ENCODE results near the gene TMEM151B. TPM values are rescaled to one million over a fixed set of nuclear protein-coding genes. Genes with fewer than 3 reads are reported as not detected.

The TMEM151B gene
- polyA plus RNA-seq, 2 of the 4 experiments (the other 2 are of a cell fraction), result 0.01 TPM; not detected in 1

GRCh38 chr6:44237021-44237812, 33.0 kb upstream of the TMEM151B start:
- WGBS (ENCODE audit: missing lambda C conversion rate), result 10% methylated on average over 13 of the region's 22 CpGs
- FAIRE-seq (no peak), DNase-seq (ENCODE audit: low read depth in 1 of 2, low spot score in 1 of 2) (peak; percentile 88 to 96), ATAC-seq (peak; percentile 92 to 94)
- Histone ChIP-seq H3K4me3 (peak overlapping the region; percentile 62), H3K4me1 (peaks cover 39% of the 10 kb centered on the region), H3K27ac (peak overlapping the region; percentile 94 to 96), H3K9me3 (no peaks in the 10 kb centered on the region), H3K4me2 (peak overlapping the region; percentile 92)
- POLR2A ChIA-PET, result interaction anchor here (1.1 to 1.3 kb wide), 2 partner anchors 9 to 13 kb away, joined by 4 to 27 read pairs; partner anchors contain the start of gene HSP90AB1
- CTCF ChIA-PET, result interaction anchor here (0.7 to 8.4 kb wide), 23 partner anchors 10 to 467 kb away, joined by 3 to 111 read pairs (median 3); partner anchors contain the start of genes HSP90AB1, MYMX, SLC29A1 and VEGFA
- TF ChIP-seq HOXB5 (CRISPR knock-in tag; IDR thresholded peaks at IDR 0.05) (no peak), NFE2L2 (conservative IDR thresholded peaks at IDR 0.05; ENCODE audit: low read length) (no peak), MAFK (IDR thresholded peaks at IDR 0.05; ENCODE audit: partially characterized antibody) (peak; percentile 56), FOSL2 (IDR thresholded peaks at IDR 0.05) (peak; percentile 33; the same call in 1 of the 2 replicates), FOSL2 (CRISPR knock-in tag; IDR thresholded peaks at IDR 0.05) (peak; percentile 90), JUNB (IDR thresholded peaks at IDR 0.05) (peak; percentile 42; the same call in 1 of the 2 replicates), POLR2A (IDR thresholded peaks at IDR 0.05; ENCODE audit: low read length) (peak; percentile 47; the same call in 1 of the 2 replicates), HEYL (CRISPR knock-in tag; IDR thresholded peaks at IDR 0.05) (no peak), HOXB13 (CRISPR knock-in tag; IDR thresholded peaks at IDR 0.05; ENCODE audit: low read depth) (no peak), PBX3 (IDR thresholded peaks at IDR 0.05) (peak; percentile 67), ELK1 (IDR thresholded peaks at IDR 0.05; ENCODE audit: low read depth, low read length) (no peak), RAD21 (conservative IDR thresholded peaks at IDR 0.05 in 1 of 2, IDR thresholded peaks at IDR 0.05 in 1 of 2) (no peak)
- TF ChIP-seq, protein P1, sequence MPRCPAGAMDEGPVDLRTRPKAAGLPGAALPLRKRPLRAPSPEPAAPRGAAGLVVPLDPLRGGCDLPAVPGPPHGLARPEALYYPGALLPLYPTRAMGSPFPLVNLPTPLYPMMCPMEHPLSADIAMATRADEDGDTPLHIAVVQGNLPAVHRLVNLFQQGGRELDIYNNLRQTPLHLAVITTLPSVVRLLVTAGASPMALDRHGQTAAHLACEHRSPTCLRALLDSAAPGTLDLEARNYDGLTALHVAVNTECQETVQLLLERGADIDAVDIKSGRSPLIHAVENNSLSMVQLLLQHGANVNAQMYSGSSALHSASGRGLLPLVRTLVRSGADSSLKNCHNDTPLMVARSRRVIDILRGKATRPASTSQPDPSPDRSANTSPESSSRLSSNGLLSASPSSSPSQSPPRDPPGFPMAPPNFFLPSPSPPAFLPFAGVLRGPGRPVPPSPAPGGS (IDR thresholded peaks at IDR 0.05), result 0 out of 3 replicates have a peak, but pooled peaks have one; percentile 12
- TF ChIP-seq, protein P2, sequence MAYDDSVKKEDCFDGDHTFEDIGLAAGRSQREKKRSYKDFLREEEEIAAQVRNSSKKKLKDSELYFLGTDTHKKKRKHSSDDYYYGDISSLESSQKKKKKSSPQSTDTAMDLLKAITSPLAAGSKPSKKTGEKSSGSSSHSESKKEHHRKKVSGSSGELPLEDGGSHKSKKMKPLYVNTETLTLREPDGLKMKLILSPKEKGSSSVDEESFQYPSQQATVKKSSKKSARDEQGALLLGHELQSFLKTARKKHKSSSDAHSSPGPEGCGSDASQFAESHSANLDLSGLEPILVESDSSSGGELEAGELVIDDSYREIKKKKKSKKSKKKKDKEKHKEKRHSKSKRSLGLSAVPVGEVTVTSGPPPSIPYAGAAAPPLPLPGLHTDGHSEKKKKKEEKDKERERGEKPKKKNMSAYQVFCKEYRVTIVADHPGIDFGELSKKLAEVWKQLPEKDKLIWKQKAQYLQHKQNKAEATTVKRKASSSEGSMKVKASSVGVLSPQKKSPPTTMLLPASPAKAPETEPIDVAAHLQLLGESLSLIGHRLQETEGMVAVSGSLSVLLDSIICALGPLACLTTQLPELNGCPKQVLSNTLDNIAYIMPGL (CRISPR knock-in tag; IDR thresholded peaks at IDR 0.05; ENCODE audit: borderline replicate concordance), result no peak

- FAIRE-seq (no peak), DNase-seq (ENCODE audit: low read depth in 1 of 2, low spot score in 1 of 2) (peak; percentile 64 to 69), ATAC-seq (peak; percentile 80 to 87)
- ChIA-PET POLR2A (interaction anchor here (1.3 kb wide), 1 partner anchor 9 kb away, joined by 27 read pairs; the partner anchor contains the start of gene HSP90AB1), CTCF (interaction anchor here (0.6 to 8.4 kb wide), 23 partner anchors 9 to 468 kb away, joined by 3 to 111 read pairs (median 3); partner anchors contain the start of genes HSP90AB1, MYMX, SLC29A1 and VEGFA)
- Histone ChIP-seq H3K4me2 (peak overlapping the region; percentile 92), H3K27ac (peak overlapping the region; percentile 94 to 96), H3K9me3 (no peaks in the 10 kb centered on the region), H3K4me1 (peaks cover 39% of the 10 kb centered on the region), H3K4me3 (peak overlapping the region; percentile 62)
- WGBS (ENCODE audit: missing lambda C conversion rate), result 11% methylated on average over 9 of the region's 42 CpGs
- TF ChIP-seq FOSL2 (IDR thresholded peaks at IDR 0.05) (no peak), FOSL2 (CRISPR knock-in tag; IDR thresholded peaks at IDR 0.05) (peak; percentile 52), JUNB (IDR thresholded peaks at IDR 0.05) (no peak), HOXA7 (CRISPR knock-in tag; IDR thresholded peaks at IDR 0.05) (no peak), MAFK (IDR thresholded peaks at IDR 0.05; ENCODE audit: partially characterized antibody) (no peak), POLR2A (IDR thresholded peaks at IDR 0.05; ENCODE audit: low read length) (peak; percentile 16; the same call in 1 of the 2 replicates), EHF (CRISPR knock-in tag; IDR thresholded peaks at IDR 0.05) (no peak), ZC3H11A (IDR thresholded peaks at IDR 0.05) (no peak), EHMT2 (IDR thresholded peaks at IDR 0.05; ENCODE audit: low read depth) (no peak), ZFP36 (IDR thresholded peaks at IDR 0.05; ENCODE audit: borderline replicate concordance, partially characterized antibody) (no peak), CHD2 (IDR thresholded peaks at IDR 0.05; ENCODE audit: low read length, partially characterized antibody) (no peak), FOSB (CRISPR knock-in tag; IDR thresholded peaks at IDR 0.05) (no peak), HDAC2 (IDR thresholded peaks at IDR 0.05) (no peak), RNF2 (IDR thresholded peaks at IDR 0.05; ENCODE audit: borderline replicate concordance, low read depth) (no peak), SREBF2 (IDR thresholded peaks at IDR 0.05) (no peak), NPAS2 (CRISPR knock-in tag; IDR thresholded peaks at IDR 0.05; ENCODE audit: borderline replicate concordance) (no peak), RAD21 (conservative IDR thresholded peaks at IDR 0.05 in 1 of 2, IDR thresholded peaks at IDR 0.05 in 1 of 2) (peak; percentile 21 to 52; a peak in 2 of 5 replicates)
- TF ChIP-seq, protein P2 (CRISPR knock-in tag; IDR thresholded peaks at IDR 0.05; ENCODE audit: borderline replicate concordance), result no peak
- TF ChIP-seq, protein P3, sequence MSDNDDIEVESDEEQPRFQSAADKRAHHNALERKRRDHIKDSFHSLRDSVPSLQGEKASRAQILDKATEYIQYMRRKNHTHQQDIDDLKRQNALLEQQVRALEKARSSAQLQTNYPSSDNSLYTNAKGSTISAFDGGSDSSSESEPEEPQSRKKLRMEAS (IDR thresholded peaks at IDR 0.05), result no peak; the same call in 1 of the 2 replicates
Observed at GRCh38 chr6:44237813-44238433, 32.3 kb upstream of the TMEM151B start.
